Left ventricle myocardium inferior (tissue), 1 donor: ENCODE data around the gene MLLT10. TPM values are rescaled to one million over a fixed set of nuclear protein-coding genes. Genes with fewer than 3 reads are reported as not detected.

Experiments used
- DNase-seq: peaks from one replicate; pipeline ENCODE4 v3.0.0-alpha.2; 2020
- H3K27ac ChIP-seq: fragments of 200-600 bp; replicated peaks from 2 replicates; pipeline ENCODE4 v1.8.0; 2021
- H3K27me3 ChIP-seq: fragments of 200-600 bp; 2 replicates; pipeline ENCODE4 v1.8.0; 2021; ENCODE audit warnings: low read depth
- H3K36me3 ChIP-seq: fragments of 200-600 bp; 2 replicates; pipeline ENCODE4 v1.8.0; 2021
- H3K4me1 ChIP-seq: fragments of 200-600 bp; 2 replicates; pipeline ENCODE4 v1.8.0; 2021
- H3K4me3 ChIP-seq: fragments of 200-600 bp; 2 replicates; pipeline ENCODE4 v1.8.0; 2021; ENCODE audit warnings: mild to moderate bottlenecking, moderate library complexity
- H3K9me3 ChIP-seq: fragments of 200-600 bp; replicated peaks from 2 replicates; pipeline ENCODE4 v1.8.0; 2021
- intact Hi-C: fragments of 100-400 bp; cut with micrococcal nuclease; formaldehyde crosslinking; loops from one replicate; pipeline ENCODE4 v1.11.0; 2022
- total RNA-seq: library from RNA; stranded (reverse); fragmentation: NEBNext Ultra II Directional; extraction: Animal tissue kit (Norgen Biotek cat#: 25700); gene quantifications from one replicate; pipeline ENCODE4 v1.2.1, GENCODE V29; 2021
- TF ChIP-seq, protein P1 (sequence below): fragments of 200-600 bp; IDR thresholded peaks from 2 replicates; pipeline ENCODE4 v1.8.0; 2021; ENCODE audit warnings: antibody characterized with exemption, mild to moderate bottlenecking, borderline replicate concordance
- donor health status: DM: no; HTN: yes; CAD: no; lungs with severe emphysema.

The MLLT10 gene
- total RNA-seq, 1 donor from 2014 or later: 18.7 TPM

- DNase-seq: no peak
- Histone ChIP-seq H3K27ac (no peak overlapping the region), H3K27me3 (no peaks in the 10 kb centered on the region), H3K36me3 (no peaks in the 10 kb centered on the region), H3K4me1 (peaks cover 23% of the 10 kb centered on the region), H3K4me3 (no peak overlapping the region), H3K9me3 (no peaks in the 10 kb centered on the region)
- intact Hi-C loops: loop anchor here (10.0 kb wide), 1 partner anchor 51 kb away; no protein-coding TSS in a partner anchor
- TF ChIP-seq, protein P1, sequence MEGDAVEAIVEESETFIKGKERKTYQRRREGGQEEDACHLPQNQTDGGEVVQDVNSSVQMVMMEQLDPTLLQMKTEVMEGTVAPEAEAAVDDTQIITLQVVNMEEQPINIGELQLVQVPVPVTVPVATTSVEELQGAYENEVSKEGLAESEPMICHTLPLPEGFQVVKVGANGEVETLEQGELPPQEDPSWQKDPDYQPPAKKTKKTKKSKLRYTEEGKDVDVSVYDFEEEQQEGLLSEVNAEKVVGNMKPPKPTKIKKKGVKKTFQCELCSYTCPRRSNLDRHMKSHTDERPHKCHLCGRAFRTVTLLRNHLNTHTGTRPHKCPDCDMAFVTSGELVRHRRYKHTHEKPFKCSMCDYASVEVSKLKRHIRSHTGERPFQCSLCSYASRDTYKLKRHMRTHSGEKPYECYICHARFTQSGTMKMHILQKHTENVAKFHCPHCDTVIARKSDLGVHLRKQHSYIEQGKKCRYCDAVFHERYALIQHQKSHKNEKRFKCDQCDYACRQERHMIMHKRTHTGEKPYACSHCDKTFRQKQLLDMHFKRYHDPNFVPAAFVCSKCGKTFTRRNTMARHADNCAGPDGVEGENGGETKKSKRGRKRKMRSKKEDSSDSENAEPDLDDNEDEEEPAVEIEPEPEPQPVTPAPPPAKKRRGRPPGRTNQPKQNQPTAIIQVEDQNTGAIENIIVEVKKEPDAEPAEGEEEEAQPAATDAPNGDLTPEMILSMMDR: no peak
Measured at GRCh38 chr10:21673668-21674067, 139.6 kb downstream of the MLLT10 start.

- H3K9me3 ChIP-seq: no peaks in the 10 kb centered on the region
- peaks cover 25% of the 10 kb centered on the region for H3K4me1 ChIP-seq
- no peak overlapping the region for H3K27ac ChIP-seq
- intact Hi-C loops: loop anchor here (10.0 kb wide), 1 partner anchor 50 kb away; no protein-coding TSS in a partner anchor
- no peak for DNase-seq
- no peaks in the 10 kb centered on the region for H3K27me3 ChIP-seq
- H3K4me3 ChIP-seq: no peak overlapping the region
- H3K36me3 ChIP-seq: no peaks in the 10 kb centered on the region
- TF ChIP-seq, protein P1: peak; percentile 76
Measured at GRCh38 chr10:21675157-21675796, 141.2 kb downstream of the MLLT10 start.

GRCh38 chr10:21677551-21677950 lies 143.5 kb downstream of the MLLT10 start:
- H3K4me3 ChIP-seq: no peak overlapping the region
- no peaks in the 10 kb centered on the region for H3K27me3 ChIP-seq
- DNase-seq: no peak
- intact Hi-C loops: loop anchor here (10.0 kb wide), 1 partner anchor 47 kb away; no protein-coding TSS in a partner anchor
- TF ChIP-seq, protein P1: no peak
- H3K9me3 ChIP-seq: no peaks in the 10 kb centered on the region
- peaks cover 4% of the 10 kb centered on the region for H3K36me3 ChIP-seq
- H3K27ac ChIP-seq: no peak overlapping the region
- peaks cover 19% of the 10 kb centered on the region for H3K4me1 ChIP-seq

- intact Hi-C loops: no loop called here
- H3K27me3 ChIP-seq: no peaks in the 10 kb centered on the region
- peaks cover 19% of the 10 kb centered on the region for H3K4me1 ChIP-seq
- no peak overlapping the region for H3K27ac ChIP-seq
- no peak overlapping the region for H3K4me3 ChIP-seq
- no peaks in the 10 kb centered on the region for H3K9me3 ChIP-seq
- TF ChIP-seq, protein P1: no peak
- DNase-seq: no peak
- H3K36me3 ChIP-seq: peaks cover 4% of the 10 kb centered on the region
Measured at GRCh38 chr10:21681156-21681555, 147.1 kb downstream of the MLLT10 start.

- TF ChIP-seq, protein P1: no peak
Measured at GRCh38 chr10:21687266-21688008, 153.4 kb downstream of the MLLT10 start.

More at GRCh38 chr10:21687266-21688008, 153.4 kb downstream of the MLLT10 start:
- no peak overlapping the region for H3K27ac ChIP-seq
- no peaks in the 10 kb centered on the region for H3K9me3 ChIP-seq
- DNase-seq: no peak
- no peaks in the 10 kb centered on the region for H3K4me1 ChIP-seq
- peaks cover 11% of the 10 kb centered on the region for H3K36me3 ChIP-seq
- H3K4me3 ChIP-seq: no peak overlapping the region
- intact Hi-C loops: no loop called here
- no peaks in the 10 kb centered on the region for H3K27me3 ChIP-seq
